Left lung (tissue), 10 donors: ENCODE data around the gene EIPR1. TPM values are rescaled to one million over a fixed set of nuclear protein-coding genes. Genes with fewer than 3 reads are reported as not detected.

ENCODE experiments used
- ATAC-seq: fragments of 200-7000 bp; cut with Tn5 transposase; one replicate; pipeline ENCODE4 v1.9.1; 2020; ENCODE audit warnings: moderate library complexity
- DNase-seq, 4 donors: peaks; one replicate each; pipeline ENCODE4 v3.0.0-alpha.2; 2013 to 2020
- H3K27ac ChIP-seq, 2 donors: fragments of 200-600 bp; sonication (generic) in 1 of 2; one replicate each; pipeline versions ENCODE4 v1.5.0 to v1.8.0; 2020 to 2021
- H3K27me3 ChIP-seq, 2 donors: fragments of 200-600 bp; sonication (generic) in 1 of 2; one replicate each; pipeline versions ENCODE4 v1.5.0 to v1.8.0; 2020 to 2021
- H3K36me3 ChIP-seq, 2 donors: fragments of 200-600 bp; sonication (generic) in 1 of 2; one replicate each; pipeline versions ENCODE4 v1.5.0 to v1.8.0; 2020 to 2021
- H3K4me1 ChIP-seq, 2 donors: fragments of 200-600 bp; one replicate each; pipeline ENCODE4 v1.8.0; 2021
- H3K4me3 ChIP-seq, 2 donors: fragments of 200-600 bp; sonication (generic) in 1 of 2; one replicate each; pipeline versions ENCODE4 v1.5.0 to v1.8.0; 2020 to 2021; ENCODE audit warnings: mild to moderate bottlenecking in 1 of 2
- H3K9me3 ChIP-seq, 2 donors: fragments of 200-600 bp; sonication (generic) in 1 of 2; one replicate each; pipeline versions ENCODE4 v1.5.0 to v1.8.0; 2020 to 2021
- intact Hi-C, 2 donors: fragments of 100-400 bp; cut with DNase I; formaldehyde crosslinking; loops; one replicate each; pipeline versions ENCODE4 v1.11.2 to v1.14.2; 2022
- polyA plus RNA-seq, 6 donors: library from polyadenylated mRNA; unstranded; fragments of 120-200 nt; gene quantifications; one replicate each; pipeline ENCODE4 v1.2.1, GENCODE V29; 2013; ENCODE audit not compliant: insufficient read length in 6 of 6
- total RNA-seq, 2 donors: library from RNA; stranded (reverse); fragmentation: NEBNext Ultra II Directional; extraction: Animal tissue kit (Norgen Biotek cat#: 25700); gene quantifications; one replicate each; pipeline ENCODE4 v1.2.1, GENCODE V29; 2021
- TF ChIP-seq, protein P1 (sequence below), 2 donors: fragments of 200-600 bp; sonication (generic) in 1 of 2; IDR thresholded peaks; one replicate each; pipeline versions ENCODE4 v1.5.0 to v1.8.0; 2021; ENCODE audit warnings: antibody characterized with exemption in 2 of 2
- donor health status: DM: no; HTN: yes; CAD: no.
- donor health status: DM: no; HTN: no; CAD: no.

Gene EIPR1
- total and polyA plus RNA-seq, 8 donors, result 18.1 to 24.4 (median 21.0) TPM

DNA sequence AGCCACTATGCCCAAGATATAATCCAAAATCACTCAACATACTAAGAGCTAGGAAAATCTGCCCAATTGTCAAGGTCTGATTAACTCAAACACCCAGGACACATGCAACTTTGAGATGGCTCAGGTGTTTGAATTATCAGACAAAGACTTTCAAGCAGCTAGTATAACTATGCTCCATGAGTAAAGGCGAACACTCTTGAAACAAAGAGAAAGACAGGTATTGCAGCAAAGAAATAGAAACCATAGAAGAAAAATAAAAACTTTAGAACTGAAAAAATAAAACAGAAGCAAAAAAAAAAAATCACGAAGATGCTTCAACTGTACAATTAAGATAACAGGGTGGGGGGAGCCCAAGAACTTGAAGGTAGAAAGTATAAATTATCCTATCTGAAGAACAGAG lies 214.2 kb downstream of the EIPR1 start:
- H3K36me3 ChIP-seq, result no peaks in the 10 kb centered on the region
- H3K4me3 ChIP-seq, result no peak overlapping the region
- TF ChIP-seq, protein P1, sequence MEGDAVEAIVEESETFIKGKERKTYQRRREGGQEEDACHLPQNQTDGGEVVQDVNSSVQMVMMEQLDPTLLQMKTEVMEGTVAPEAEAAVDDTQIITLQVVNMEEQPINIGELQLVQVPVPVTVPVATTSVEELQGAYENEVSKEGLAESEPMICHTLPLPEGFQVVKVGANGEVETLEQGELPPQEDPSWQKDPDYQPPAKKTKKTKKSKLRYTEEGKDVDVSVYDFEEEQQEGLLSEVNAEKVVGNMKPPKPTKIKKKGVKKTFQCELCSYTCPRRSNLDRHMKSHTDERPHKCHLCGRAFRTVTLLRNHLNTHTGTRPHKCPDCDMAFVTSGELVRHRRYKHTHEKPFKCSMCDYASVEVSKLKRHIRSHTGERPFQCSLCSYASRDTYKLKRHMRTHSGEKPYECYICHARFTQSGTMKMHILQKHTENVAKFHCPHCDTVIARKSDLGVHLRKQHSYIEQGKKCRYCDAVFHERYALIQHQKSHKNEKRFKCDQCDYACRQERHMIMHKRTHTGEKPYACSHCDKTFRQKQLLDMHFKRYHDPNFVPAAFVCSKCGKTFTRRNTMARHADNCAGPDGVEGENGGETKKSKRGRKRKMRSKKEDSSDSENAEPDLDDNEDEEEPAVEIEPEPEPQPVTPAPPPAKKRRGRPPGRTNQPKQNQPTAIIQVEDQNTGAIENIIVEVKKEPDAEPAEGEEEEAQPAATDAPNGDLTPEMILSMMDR (IDR thresholded peaks at IDR 0.05), result no peak
- intact Hi-C loops, result no loop called here
- DNase-seq, result no peak
- H3K4me1 ChIP-seq, result no peaks in the 10 kb centered on the region
- no peak for ATAC-seq
- H3K27me3 ChIP-seq, result no peaks in the 10 kb centered on the region
- no peak overlapping the region for H3K27ac ChIP-seq
- peaks cover 0 to 34% of the 10 kb centered on the region in 2 donors for H3K9me3 ChIP-seq

GRCh38 chr2:3162442-3163077 lies 215.1 kb downstream of the EIPR1 start:
- intact Hi-C loops, result no loop called here
- H3K27ac ChIP-seq, result no peak overlapping the region
- H3K36me3 ChIP-seq, result no peaks in the 10 kb centered on the region
- peaks cover 0 to 34% of the 10 kb centered on the region in 2 donors for H3K9me3 ChIP-seq
- H3K4me1 ChIP-seq, result no peaks in the 10 kb centered on the region
- no peak overlapping the region for H3K4me3 ChIP-seq
- ATAC-seq, result no peak
- TF ChIP-seq, protein P1 (IDR thresholded peaks at IDR 0.05), result no peak
- DNase-seq, result no peak
- H3K27me3 ChIP-seq, result no peaks in the 10 kb centered on the region

- TF ChIP-seq, protein P1 (IDR thresholded peaks at IDR 0.05), result no peak
- no peak for DNase-seq
- no peak overlapping the region for H3K27ac ChIP-seq
These were observed 216.8 kb downstream of the EIPR1 start for GRCh38 chr2:3160751-3161330.

DNA sequence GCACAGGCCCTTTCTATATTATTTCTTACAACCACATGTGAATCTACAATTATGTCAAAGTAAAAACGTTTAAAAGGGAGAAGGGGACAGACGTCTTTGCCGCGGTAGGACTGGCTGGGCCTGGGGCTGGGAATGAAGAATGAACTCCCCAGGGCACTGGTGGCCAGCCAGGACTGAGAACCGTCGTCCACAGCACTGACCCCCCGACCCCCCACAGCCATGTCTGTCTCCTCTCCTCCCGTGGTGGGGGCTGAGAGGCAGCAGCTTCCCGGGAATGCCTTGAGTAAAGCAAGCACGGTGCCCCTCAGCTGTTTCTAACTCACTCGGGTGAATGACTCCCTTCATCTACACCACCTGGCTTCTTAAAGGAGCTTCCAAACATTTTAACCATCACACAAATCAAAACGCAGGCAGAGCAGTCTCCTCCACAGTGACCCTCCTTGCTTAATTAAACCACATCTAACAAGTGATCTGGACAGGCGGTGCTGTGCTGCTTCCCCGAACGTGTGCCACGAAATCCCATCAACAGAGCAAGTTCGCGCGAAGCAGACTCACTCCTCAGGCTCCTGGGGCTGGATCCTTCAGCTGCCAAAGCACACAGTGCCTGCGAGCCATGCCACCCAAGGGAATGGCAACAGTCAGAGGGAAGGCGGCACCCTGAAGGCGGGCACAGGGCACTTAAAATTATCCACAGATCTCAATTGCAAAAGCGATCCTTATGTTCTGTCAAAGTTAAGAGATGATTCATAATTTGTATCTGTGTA lies 217.7 kb downstream of the EIPR1 start:
- Histone ChIP-seq H3K36me3 (no peaks in the 10 kb centered on the region), H3K9me3 (peaks cover 0 to 30% of the 10 kb centered on the region in 2 donors), H3K4me3 (no peak overlapping the region), H3K27me3 (no peaks in the 10 kb centered on the region), H3K27ac (no peak overlapping the region), H3K4me1 (no peaks in the 10 kb centered on the region)
- ATAC-seq (no peak), DNase-seq (no peak)
- intact Hi-C loops, result no loop called here
- TF ChIP-seq, protein P1 (IDR thresholded peaks at IDR 0.05), result no peak

More at GRCh38 chr2:3160751-3161330, 216.8 kb downstream of the EIPR1 start:
- H3K9me3 ChIP-seq, result peaks cover 0 to 32% of the 10 kb centered on the region in 2 donors
- H3K36me3 ChIP-seq, result no peaks in the 10 kb centered on the region
- intact Hi-C loops, result no loop called here
- no peak for ATAC-seq
- H3K27me3 ChIP-seq, result no peaks in the 10 kb centered on the region
- no peak overlapping the region for H3K4me3 ChIP-seq
- H3K4me1 ChIP-seq, result no peaks in the 10 kb centered on the region

- TF ChIP-seq, protein P1 (IDR thresholded peaks at IDR 0.05), result no peak
- ATAC-seq (no peak), DNase-seq (no peak)
- peaks cover 0 to 7% of the 10 kb centered on the region in 2 donors for H3K9me3 ChIP-seq
- H3K36me3 ChIP-seq, result no peaks in the 10 kb centered on the region
- H3K4me3 ChIP-seq, result no peak overlapping the region
- no peaks in the 10 kb centered on the region for H3K27me3 ChIP-seq
- no peak overlapping the region for H3K27ac ChIP-seq
- H3K4me1 ChIP-seq, result no peaks in the 10 kb centered on the region
- intact Hi-C loops, result no loop called here
These were observed 222.9 kb downstream of the EIPR1 start for GRCh38 chr2:3154700-3155099.
